HG03045 (cell line): ENCODE data around the gene ABCF2.

Source experiments
- ATAC-seq: cut with Tn5 transposase; IDR thresholded peaks from one replicate; pipeline ENCODE4 v1.9.1; 2021; ENCODE audit warnings: mild to moderate bottlenecking, moderate library complexity; ENCODE audit not compliant: unreplicated experiment

ABCF2 gene

GRCh38 chr7:151195616-151196450, 31.2 kb downstream of the ABCF2 start:
- no peak for ATAC-seq

GRCh38 chr7:151194188-151194587, 32.8 kb downstream of the ABCF2 start:
- no peak for ATAC-seq

GRCh38 chr7:151193203-151193978, 33.6 kb downstream of the ABCF2 start:
- ATAC-seq, result no peak

GRCh38 chr7:151192002-151192539, 34.9 kb downstream of the ABCF2 start:
- ATAC-seq, result no peak

- ATAC-seq, result no peak
Measured at GRCh38 chr7:151191544-151191943, 35.5 kb downstream of the ABCF2 start.

GRCh38 chr7:151189038-151189437, 38.0 kb downstream of the ABCF2 start:
- no peak for ATAC-seq

- ATAC-seq, result no peak
Measured at GRCh38 chr7:151188252-151188542, 38.8 kb downstream of the ABCF2 start.

GRCh38 chr7:151187409-151188251, 39.4 kb downstream of the ABCF2 start:
- no peak for ATAC-seq

GRCh38 chr7:151186640-151187408, 40.2 kb downstream of the ABCF2 start, which contains the start of gene ASB10:
Gene ASB10, minus strand, starts transcription at chr7:151187250. Its CDS starts 120 bp downstream, at chr7:151187130.
- ATAC-seq, result no peak

- ATAC-seq, result no peak
Measured at GRCh38 chr7:151185762-151186639, 41.0 kb downstream of the ABCF2 start.

- ATAC-seq, result no peak
Measured at GRCh38 chr7:151181011-151181431, 46.0 kb downstream of the ABCF2 start.

GRCh38 chr7:151179946-151180345, 47.1 kb downstream of the ABCF2 start:
- ATAC-seq, result no peak

- ATAC-seq, result no peak
Measured at GRCh38 chr7:151179287-151179860, 47.6 kb downstream of the ABCF2 start.

- no peak for ATAC-seq
Measured at GRCh38 chr7:151178831-151179230, 48.2 kb downstream of the ABCF2 start.

GRCh38 chr7:151178236-151178635, 48.8 kb downstream of the ABCF2 start:
- ATAC-seq, result no peak

- ATAC-seq, result no peak
Measured at GRCh38 chr7:151177310-151177709, 49.7 kb downstream of the ABCF2 start.

GRCh38 chr7:151176401-151176800, 50.6 kb downstream of the ABCF2 start:
- ATAC-seq, result no peak

GRCh38 chr7:151175793-151176311, 51.2 kb downstream of the ABCF2 start:
- no peak for ATAC-seq
